A673 (cell line): Measurements from ENCODE around the gene ASB15.

Experiments
- CTCF ChIP-seq: fragments of 300-800, 200-600 bp; sonication (generic); conservative IDR thresholded peaks from 2 replicates; pipeline ENCODE4 v1.5.1; 2017; ENCODE audit warnings: low read depth, mild to moderate bottlenecking, antibody characterized with exemption, low read length, moderate library complexity, mixed read lengths
- EZH2 ChIP-seq: fragments of 200-600 bp; sonication (generic); IDR thresholded peaks from 2 replicates; pipeline ENCODE4 v1.6.1; 2017; ENCODE audit warnings: borderline replicate concordance, low read depth, mild to moderate bottlenecking, mixed read lengths, antibody characterized with exemption, low read length; ENCODE audit not compliant: poor library complexity, severe bottlenecking

- no peak for TF ChIP-seq CTCF
- no peak for TF ChIP-seq EZH2
Observed at GRCh38 chr7:123599766-123600165, 1.9 kb upstream of the ASB15 start.
